NCI-H526 treated with DMSO at 0.1 percent for 48 hours (cell line): ENCODE measurements around the gene CGB8.
"Not testable (repeated sequence)": the region's sequence is repeated elsewhere in the genome, so short reads cannot be mapped to it uniquely, and the experiment has no call there.

ENCODE experiments used
- DNase-seq: peaks from one replicate; lab custom pipeline; 2025; lab: John Stamatoyannopoulos, UW

The CGB8 gene

GRCh38 chr19:49064768-49065611 lies 16.1 kb upstream of the CGB8 start, which contains the start of gene NTF4:
Gene NTF4 (minus strand): TSS chr19:49064818. CDS start chr19:49061997, 2,821 bp downstream.
- DNase-seq, result no peak

GRCh38 chr19:49064029-49064629 lies 15.2 kb upstream of the CGB8 start:
- DNase-seq, result no peak

GRCh38 chr19:49061445-49061844 lies 12.5 kb upstream of the CGB8 start:
- no peak for DNase-seq

- no peak for DNase-seq
Observed at GRCh38 chr19:49061000-49061399, 12.1 kb upstream of the CGB8 start.

- no peak for DNase-seq
Observed at GRCh38 chr19:49059053-49059452, 10.1 kb upstream of the CGB8 start.

- no peak for DNase-seq
Observed at GRCh38 chr19:49058562-49058961, 9.7 kb upstream of the CGB8 start.

GRCh38 chr19:49057636-49058234 lies 8.8 kb upstream of the CGB8 start, which contains the start of gene CGB7:
Gene CGB7 (minus strand): TSS chr19:49057749. CDS start chr19:49055375, 2,374 bp downstream.
- DNase-seq, result no peak

- DNase-seq, result not testable (repeated sequence)
Observed at GRCh38 chr19:49056902-49057596, 8.1 kb upstream of the CGB8 start.

- DNase-seq, result no peak
Observed at GRCh38 chr19:49056101-49056901, 7.4 kb upstream of the CGB8 start.

GRCh38 chr19:49050376-49051033 lies 1.6 kb upstream of the CGB8 start:
- DNase-seq, result not testable (repeated sequence)

- not testable (repeated sequence) for DNase-seq
Observed at GRCh38 chr19:49049834-49050233, 923 bp upstream of the CGB8 start.

GRCh38 chr19:49043548-49043947 lies 5.4 kb downstream of the CGB8 start, which contains the start of gene CGB5:
Gene CGB5 (plus strand): TSS chr19:49043848. CDS start chr19:49044210, 362 bp downstream.
- not testable (repeated sequence) for DNase-seq

GRCh38 chr19:49042666-49043065 lies 6.2 kb downstream of the CGB8 start:
- DNase-seq, result not testable (repeated sequence)

GRCh38 chr19:49042177-49042576 lies 6.7 kb downstream of the CGB8 start:
- no peak for DNase-seq

GRCh38 chr19:49039736-49040135 lies 9.2 kb downstream of the CGB8 start:
- not testable (repeated sequence) for DNase-seq

- DNase-seq, result not testable (repeated sequence)
Observed at GRCh38 chr19:49038557-49039276, 10.2 kb downstream of the CGB8 start.

GRCh38 chr19:49038111-49038510 lies 10.8 kb downstream of the CGB8 start:
- DNase-seq, result not testable (repeated sequence)

- DNase-seq, result not testable (repeated sequence)
Observed at GRCh38 chr19:49036815-49037214, 12.1 kb downstream of the CGB8 start, which contains the start of gene CGB1. Gene CGB1 (minus strand): TSS chr19:49036895. CDS start chr19:49036711, 184 bp downstream.

- DNase-seq, result not testable (repeated sequence)
Observed at GRCh38 chr19:49031642-49032301, 17.1 kb downstream of the CGB8 start, which contains the start of gene CGB2. Gene CGB2 (plus strand): TSS chr19:49031890. CDS start chr19:49032096, 206 bp downstream.
